OCI-LY7 (cell line): ENCODE measurements around the gene SENP5.

Experiments used
- CTCF ChIP-seq: fragments of 200-600 bp; sonication (generic); conservative IDR thresholded peaks from 2 replicates; pipeline ENCODE4 v1.5.1; 2014; ENCODE audit warnings: mild to moderate bottlenecking, antibody characterized with exemption, low read length, moderate library complexity, mixed read lengths
- EZH2phosphoT487 ChIP-seq: fragments of 200-600 bp; sonication (generic); IDR thresholded peaks from 2 replicates; pipeline ENCODE4 v1.6.1; 2018; ENCODE audit warnings: low read depth, borderline replicate concordance, mild to moderate bottlenecking, mixed run types, antibody characterized with exemption, low read length, moderate library complexity, mixed read lengths

GRCh38 chr3:196968233-196969133, 100.8 kb downstream of the SENP5 start, which contains the start of gene PIGZ:
- no peak for TF ChIP-seq CTCF
- TF ChIP-seq EZH2phosphoT487, result no peak
